ENCODE results near the gene TLR1.

- TF ChIP-seq CTCF (IDR thresholded peaks at IDR 0.05): no peak
- TF ChIP-seq POLR2A (IDR thresholded peaks at IDR 0.05): no peak
These were observed 55.3 kb downstream of the TLR1 start for GRCh38 chr4:38749336-38749735.
